Calu3 (cell line): ENCODE results near the gene SCFD2. TPM values are rescaled to one million over a fixed set of nuclear protein-coding genes. Genes with fewer than 3 reads are reported as not detected.

ENCODE experiments used
- BruUV-seq: library from RNA; stranded (reverse); fragments of 400-500 nt; replicated peaks from 2 replicates; lab custom pipeline; 2021; lab: Mats Ljungman, UMichigan
- CTCF ChIA-PET: fragments of 300-600 bp; sonication (Branson Sonifier 250); formaldehyde crosslinking; loops from one replicate; lab custom pipeline; 2022; ENCODE audit warnings: antibody characterized with exemption; lab: Charles Lee
- DNase-seq: peaks from one replicate; pipeline ENCODE4 v3.0.0; 2022
- H3K27ac Mint-ChIP-seq: one replicate; pipeline ENCODE4 v1.8.0; 2022; ENCODE audit warnings: mixed read lengths; ENCODE audit not compliant: unreplicated experiment
- H3K27me3 Mint-ChIP-seq: one replicate; pipeline ENCODE4 v1.8.0; 2022; ENCODE audit warnings: mixed read lengths; ENCODE audit not compliant: unreplicated experiment
- H3K36me3 Mint-ChIP-seq: one replicate; pipeline ENCODE4 v1.8.0; 2022; ENCODE audit warnings: mild to moderate bottlenecking, moderate library complexity, mixed read lengths; ENCODE audit not compliant: insufficient read depth, unreplicated experiment
- H3K4me1 Mint-ChIP-seq: one replicate; pipeline ENCODE4 v1.8.0; 2022; ENCODE audit warnings: mild to moderate bottlenecking, low read depth, mixed read lengths; ENCODE audit not compliant: unreplicated experiment
- H3K4me3 Mint-ChIP-seq: one replicate; pipeline ENCODE4 v1.8.0; 2022; ENCODE audit warnings: mild to moderate bottlenecking, low read depth, moderate library complexity, mixed read lengths; ENCODE audit not compliant: unreplicated experiment
- H3K9me3 Mint-ChIP-seq: one replicate; pipeline ENCODE4 v1.8.0; 2022; ENCODE audit warnings: low read depth, mixed read lengths; ENCODE audit not compliant: unreplicated experiment
- intact Hi-C: fragments of 100-400 bp; cut with micrococcal nuclease; formaldehyde crosslinking; loops from one replicate; pipeline ENCODE4 v1.10.0; 2022; ENCODE audit not compliant: unreplicated experiment
- total RNA-seq: library from RNA; stranded (reverse); gene quantifications from 2 replicates; pipeline ENCODE4 v1.2.3, GENCODE V29; 2022
- TF ChIP-seq, protein P1 (sequence below): fragments of 200-600 bp; IDR thresholded peaks from one replicate; pipeline ENCODE4 v1.8.0; 2022; ENCODE audit warnings: antibody characterized with exemption; ENCODE audit not compliant: unreplicated experiment

The SCFD2 gene
- total RNA-seq, 1 experiment from 2014 or later, result 16.7 TPM

DNA sequence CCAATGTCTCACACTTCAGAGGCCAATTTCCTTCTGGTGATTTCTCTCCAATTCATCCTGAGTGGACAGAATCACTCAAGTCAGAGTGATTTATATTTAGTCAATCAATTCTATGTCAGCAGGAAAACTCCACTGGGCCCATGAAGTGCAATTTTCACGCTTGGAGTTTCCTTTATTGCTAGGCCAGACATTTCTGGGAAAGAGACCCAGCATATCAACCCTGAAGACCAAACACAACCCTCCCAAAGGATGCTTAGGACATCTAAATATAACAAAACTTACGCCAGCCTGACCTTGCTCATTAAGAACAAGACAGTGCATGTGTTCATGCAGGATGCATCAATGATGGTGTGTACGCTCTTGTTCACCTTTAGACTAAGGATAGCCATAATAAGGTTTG lies 347.4 kb downstream of the SCFD2 start:
- TF ChIP-seq, protein P1, sequence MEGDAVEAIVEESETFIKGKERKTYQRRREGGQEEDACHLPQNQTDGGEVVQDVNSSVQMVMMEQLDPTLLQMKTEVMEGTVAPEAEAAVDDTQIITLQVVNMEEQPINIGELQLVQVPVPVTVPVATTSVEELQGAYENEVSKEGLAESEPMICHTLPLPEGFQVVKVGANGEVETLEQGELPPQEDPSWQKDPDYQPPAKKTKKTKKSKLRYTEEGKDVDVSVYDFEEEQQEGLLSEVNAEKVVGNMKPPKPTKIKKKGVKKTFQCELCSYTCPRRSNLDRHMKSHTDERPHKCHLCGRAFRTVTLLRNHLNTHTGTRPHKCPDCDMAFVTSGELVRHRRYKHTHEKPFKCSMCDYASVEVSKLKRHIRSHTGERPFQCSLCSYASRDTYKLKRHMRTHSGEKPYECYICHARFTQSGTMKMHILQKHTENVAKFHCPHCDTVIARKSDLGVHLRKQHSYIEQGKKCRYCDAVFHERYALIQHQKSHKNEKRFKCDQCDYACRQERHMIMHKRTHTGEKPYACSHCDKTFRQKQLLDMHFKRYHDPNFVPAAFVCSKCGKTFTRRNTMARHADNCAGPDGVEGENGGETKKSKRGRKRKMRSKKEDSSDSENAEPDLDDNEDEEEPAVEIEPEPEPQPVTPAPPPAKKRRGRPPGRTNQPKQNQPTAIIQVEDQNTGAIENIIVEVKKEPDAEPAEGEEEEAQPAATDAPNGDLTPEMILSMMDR, result no peak
- Mint-ChIP-seq H3K4me3 (no peak overlapping the region), H3K27me3 (no peaks in the 10 kb centered on the region), H3K4me1 (peaks cover 8% of the 10 kb centered on the region), H3K27ac (no peak overlapping the region), H3K36me3 (no peaks in the 10 kb centered on the region), H3K9me3 (no peaks in the 10 kb centered on the region)
- CTCF ChIA-PET, result no interaction called here
- intact Hi-C loops, result no loop called here
- no peak for DNase-seq
- BruUV-seq, result no TSS peak

DNA sequence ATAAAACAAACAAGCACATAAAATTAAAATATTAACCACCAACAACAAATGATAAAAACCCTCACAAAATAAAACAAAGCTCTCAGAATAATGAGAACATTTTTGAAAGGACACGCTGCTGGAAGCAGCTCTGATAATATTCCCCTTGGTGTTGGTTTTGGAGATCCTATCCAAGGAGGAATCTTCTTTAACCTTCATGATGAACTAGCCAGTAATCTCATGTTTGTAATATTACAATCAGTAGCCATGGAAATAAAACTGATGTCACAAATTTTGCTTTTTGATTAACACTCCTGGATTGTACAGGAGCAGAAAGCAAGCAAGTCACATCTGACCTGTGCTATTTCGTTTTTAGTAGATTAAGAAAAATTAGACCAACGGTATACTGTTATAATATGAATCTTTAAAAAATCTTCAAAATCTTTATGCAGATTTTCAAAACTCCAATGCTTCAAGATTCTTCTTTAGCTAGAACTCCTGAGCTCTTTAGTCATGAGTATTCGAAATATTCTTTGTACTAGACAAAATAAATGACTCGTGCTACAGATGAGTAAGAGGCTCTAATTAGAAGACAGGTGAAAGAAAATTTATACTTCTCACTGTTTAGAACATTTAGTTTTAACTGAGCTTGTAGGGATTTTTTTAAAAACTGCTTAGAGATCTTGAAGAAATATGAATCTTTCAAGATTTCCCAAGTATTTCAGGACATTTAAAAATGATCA lies 349.6 kb downstream of the SCFD2 start:
- Mint-ChIP-seq H3K9me3 (no peaks in the 10 kb centered on the region), H3K4me3 (no peak overlapping the region), H3K27me3 (no peaks in the 10 kb centered on the region), H3K4me1 (peaks cover 8% of the 10 kb centered on the region), H3K36me3 (no peaks in the 10 kb centered on the region), H3K27ac (no peak overlapping the region)
- CTCF ChIA-PET, result interaction anchor here (0.6 to 1.2 kb wide), 2 partner anchors 12 to 435 kb away, joined by 3 read pairs; no protein-coding TSS in a partner anchor
- intact Hi-C loops, result no loop called here
- no TSS peak for BruUV-seq
- TF ChIP-seq, protein P1, result no peak
- DNase-seq, result no peak

DNA sequence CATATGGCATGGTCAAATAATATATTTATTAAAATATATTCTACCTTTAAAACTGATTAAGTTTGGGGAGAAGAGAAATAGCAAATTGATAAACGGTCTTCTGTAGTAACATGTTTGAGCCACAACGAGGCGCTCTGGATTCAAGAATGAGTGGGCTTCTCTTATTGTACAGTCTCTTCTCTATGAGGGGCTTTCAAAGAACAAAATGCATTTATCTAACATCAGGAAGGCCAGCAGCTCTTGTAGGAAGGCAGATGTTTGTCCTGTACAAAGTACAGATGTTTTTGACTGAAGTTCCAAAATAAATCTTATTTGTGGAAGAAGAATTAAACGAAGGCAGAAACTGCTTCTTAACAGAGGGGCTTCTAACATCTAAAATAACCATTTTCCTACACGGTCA lies 350.2 kb downstream of the SCFD2 start:
- Mint-ChIP-seq H3K4me1 (peaks cover 8% of the 10 kb centered on the region), H3K27ac (no peak overlapping the region), H3K27me3 (no peaks in the 10 kb centered on the region), H3K9me3 (no peaks in the 10 kb centered on the region), H3K4me3 (no peak overlapping the region), H3K36me3 (no peaks in the 10 kb centered on the region)
- DNase-seq, result no peak
- intact Hi-C loops, result no loop called here
- CTCF ChIA-PET, result interaction anchor here (1.2 kb wide), 1 partner anchor 11 kb away, joined by 3 read pairs; no protein-coding TSS in a partner anchor
- BruUV-seq, result no TSS peak
- TF ChIP-seq, protein P1, result no peak

DNA sequence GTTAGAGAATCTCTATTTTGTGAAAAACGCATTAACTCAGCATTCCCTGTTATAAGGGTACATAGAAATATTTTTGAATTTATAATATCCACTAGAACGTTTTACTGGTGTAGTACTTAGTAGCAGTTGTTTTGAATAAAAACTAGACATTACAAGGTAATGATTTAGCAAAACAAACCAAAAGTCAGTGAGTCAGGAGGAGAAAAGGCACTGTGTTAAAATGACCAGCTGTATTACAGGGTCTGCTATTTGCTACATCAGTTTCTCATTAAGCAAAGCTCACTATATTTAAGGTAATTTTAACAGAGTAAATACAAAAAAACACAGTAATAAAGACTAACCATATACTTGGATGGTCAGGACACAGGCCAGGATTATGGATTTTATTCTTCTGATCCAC lies 351.0 kb downstream of the SCFD2 start:
- no TSS peak for BruUV-seq
- TF ChIP-seq, protein P1, result no peak
- H3K4me1 Mint-ChIP-seq, result peaks cover 3% of the 10 kb centered on the region
- CTCF ChIA-PET, result no interaction called here
- intact Hi-C loops, result no loop called here
- no peaks in the 10 kb centered on the region for H3K27me3 Mint-ChIP-seq
- no peak overlapping the region for H3K27ac Mint-ChIP-seq
- no peaks in the 10 kb centered on the region for H3K9me3 Mint-ChIP-seq
- DNase-seq, result no peak
- no peak overlapping the region for H3K4me3 Mint-ChIP-seq
- H3K36me3 Mint-ChIP-seq, result no peaks in the 10 kb centered on the region
